MG63 (cell line): ENCODE results near the gene ABL1. TPM values are rescaled to one million over a fixed set of nuclear protein-coding genes. Genes with fewer than 3 reads are reported as not detected.

Experiments used
- DNase-seq: peaks from one replicate; pipeline ENCODE4 v3.0.0-alpha.2; 2020
- H3K27me3 ChIP-seq: fragments of 250-450 bp; sonication (Bioruptor Pico); 2 replicates; pipeline ENCODE4 v1.5.1; 2020; ENCODE audit warnings: mild to moderate bottlenecking, moderate library complexity
- H3K36me3 ChIP-seq: fragments of 250-450 bp; sonication (Bioruptor Pico); 2 replicates; pipeline ENCODE4 v1.5.1; 2020; ENCODE audit warnings: mild to moderate bottlenecking, moderate library complexity
- H3K4me3 ChIP-seq: fragments of 250-450 bp; sonication (Bioruptor Pico); 2 replicates; pipeline ENCODE4 v1.5.1; 2020; ENCODE audit warnings: mild to moderate bottlenecking, moderate library complexity
- H3K9me3 ChIP-seq: fragments of 250-450 bp; sonication (Bioruptor Pico); 2 replicates; pipeline ENCODE4 v1.5.1; 2020; ENCODE audit warnings: mild to moderate bottlenecking, moderate library complexity
- total RNA-seq: library from RNA; depleted of rRNA; stranded (reverse); fragments of >200 nt; shearing (Covaris generic); gene quantifications from 2 replicates; pipeline ENCODE4 v1.2.3, GENCODE V29; 2014; ENCODE audit warnings: low replicate concordance; rRNA removed

Gene ABL1
- total RNA-seq, 1 experiment from 2014 or later, result 24.7 TPM

DNA sequence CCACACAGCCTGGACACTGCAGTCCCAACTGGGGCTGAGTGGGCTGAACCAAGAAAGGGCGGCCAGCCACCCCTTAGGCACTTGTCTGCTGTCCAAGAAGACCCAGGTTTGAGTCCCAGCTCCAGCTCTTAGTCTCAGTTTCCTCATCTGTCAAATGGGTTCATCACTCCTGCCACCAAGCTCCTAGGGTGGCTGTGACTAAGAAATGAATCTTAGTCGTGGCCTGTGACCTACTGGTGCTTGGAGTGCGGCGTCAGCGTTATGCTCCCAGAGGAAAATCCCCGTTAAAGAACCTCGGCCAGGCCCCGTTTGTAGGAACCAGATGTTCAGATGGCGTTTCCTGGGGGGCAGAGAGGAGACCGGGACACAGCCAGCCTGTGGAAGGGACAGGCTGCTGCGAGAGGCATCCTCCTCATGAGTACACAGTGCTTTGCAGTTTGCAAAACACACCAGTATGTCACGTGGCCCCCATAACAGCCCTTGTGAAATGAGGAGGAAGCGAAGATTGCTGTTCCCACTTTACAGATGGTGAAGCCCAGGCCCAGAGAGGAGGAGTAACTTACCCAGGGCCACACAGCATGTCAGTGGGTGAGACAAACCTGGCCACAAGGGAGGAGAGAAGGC is 100.7 kb downstream of the ABL1 start:
- H3K27me3 ChIP-seq, result peaks cover 15% of the 10 kb centered on the region
- DNase-seq, result no peak
- no peak overlapping the region for H3K4me3 ChIP-seq
- H3K36me3 ChIP-seq, result no peaks in the 10 kb centered on the region
- H3K9me3 ChIP-seq, result no peaks in the 10 kb centered on the region

DNA sequence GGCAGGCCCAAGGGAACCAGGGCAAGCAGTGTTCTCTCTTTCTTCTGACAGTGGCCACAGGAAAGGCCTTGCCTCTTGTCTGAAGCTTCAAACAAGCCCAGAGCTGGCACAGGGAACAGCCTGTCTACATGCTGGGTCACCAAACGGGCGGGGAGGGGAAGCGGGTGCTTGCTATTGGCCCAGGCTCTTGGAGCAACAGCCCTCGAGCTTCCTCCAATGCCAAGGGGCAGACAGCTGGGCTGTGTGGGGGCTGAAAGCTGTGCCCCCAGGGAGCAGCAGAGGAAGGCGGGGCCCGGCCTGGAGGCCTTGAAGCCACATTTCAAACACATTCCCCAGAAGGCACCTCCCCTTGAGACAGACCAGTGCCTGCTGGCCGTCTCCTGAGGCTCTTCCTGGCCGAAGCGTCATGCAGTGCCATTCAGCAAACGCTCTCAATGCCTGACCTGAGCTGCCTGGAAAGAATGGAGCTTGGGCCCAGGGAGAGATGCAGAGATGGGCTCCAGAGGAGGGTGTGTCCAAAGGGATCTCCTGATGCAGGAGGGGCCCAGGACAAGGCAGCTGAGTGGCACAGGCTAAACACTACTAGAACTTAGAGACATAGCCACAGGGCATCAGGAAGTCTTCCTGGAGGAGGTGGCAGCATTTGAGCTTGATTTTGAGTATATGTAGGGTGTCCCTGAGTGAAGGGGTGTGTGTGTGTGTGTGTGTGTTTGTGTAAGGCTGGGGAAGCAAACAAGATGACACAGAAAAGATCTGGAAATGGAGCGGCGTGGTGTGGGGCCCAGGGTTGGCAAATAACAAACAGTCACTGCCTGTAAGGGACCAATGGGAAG is 101.4 kb downstream of the ABL1 start:
- Histone ChIP-seq H3K9me3 (no peaks in the 10 kb centered on the region), H3K36me3 (no peaks in the 10 kb centered on the region), H3K4me3 (no peak overlapping the region), H3K27me3 (peaks cover 20% of the 10 kb centered on the region)
- peak; percentile 54 for DNase-seq

Other genes starting within 250 kb of the ABL1 start
- not detected in 2 replicates for gene PRDM12, start 170.7 kb upstream of the ABL1 start, total RNA-seq
- 31.4 and 46.4 TPM in 2 replicates for gene EXOSC2, start 141.5 kb upstream of the ABL1 start, total RNA-seq
- gene QRFP, start 61.6 kb downstream of the ABL1 start, total RNA-seq, result not detected in 2 replicates
- not detected in 2 replicates for gene FIBCD1, start 104.0 kb downstream of the ABL1 start, total RNA-seq
- gene LAMC3, start 173.9 kb downstream of the ABL1 start, total RNA-seq, result 0.66 and 2.4 TPM in 2 replicates